Adipocyte (in vitro differentiated cells): ENCODE data around the gene DLST.
A peak's percentile ranks its signal among the peaks of the same experiment; 100 is the strongest.

Experiments
- DNase-seq: peaks from one replicate; pipeline ENCODE4 v3.0.0-alpha.2; 2015; ENCODE audit warnings: low read depth
- H3K27me3 ChIP-seq: replicated peaks from 2 replicates; pipeline ENCODE4 v1.7.0; 2013; ENCODE audit warnings: mild to moderate bottlenecking, low read length, moderate library complexity; ENCODE audit not compliant: control insufficient read depth, insufficient read depth
- H3K36me3 ChIP-seq: 2 replicates; pipeline ENCODE4 v1.7.0; 2013; ENCODE audit warnings: low read length, mild to moderate bottlenecking, moderate library complexity; ENCODE audit not compliant: control insufficient read depth, insufficient read depth, severe bottlenecking
- H3K4me1 ChIP-seq: 2 replicates; pipeline ENCODE4 v1.7.0; 2013; ENCODE audit warnings: mild to moderate bottlenecking, low read length, moderate library complexity; ENCODE audit not compliant: control insufficient read depth, insufficient read depth
- H3K4me3 ChIP-seq: 2 replicates; pipeline ENCODE4 v1.7.0; 2013; ENCODE audit warnings: mild to moderate bottlenecking, low read length, moderate library complexity
- H3K9ac ChIP-seq: 2 replicates; pipeline ENCODE4 v1.7.0; 2013; ENCODE audit warnings: mild to moderate bottlenecking, low read length, moderate library complexity
- H3K9me3 ChIP-seq: 2 replicates; pipeline ENCODE4 v1.7.0; 2013; ENCODE audit warnings: mild to moderate bottlenecking, low read length, moderate library complexity; ENCODE audit not compliant: control insufficient read depth

Gene DLST

GRCh38 chr14:74846968-74847665 lies 34.6 kb upstream of the DLST start:
- peak; percentile 69 for DNase-seq
- Histone ChIP-seq H3K9ac (no peak overlapping the region), H3K9me3 (no peaks in the 10 kb centered on the region), H3K4me1 (peaks cover 77% of the 10 kb centered on the region), H3K27me3 (no peaks in the 10 kb centered on the region), H3K36me3 (no peaks in the 10 kb centered on the region), H3K4me3 (no peak overlapping the region)

DNA sequence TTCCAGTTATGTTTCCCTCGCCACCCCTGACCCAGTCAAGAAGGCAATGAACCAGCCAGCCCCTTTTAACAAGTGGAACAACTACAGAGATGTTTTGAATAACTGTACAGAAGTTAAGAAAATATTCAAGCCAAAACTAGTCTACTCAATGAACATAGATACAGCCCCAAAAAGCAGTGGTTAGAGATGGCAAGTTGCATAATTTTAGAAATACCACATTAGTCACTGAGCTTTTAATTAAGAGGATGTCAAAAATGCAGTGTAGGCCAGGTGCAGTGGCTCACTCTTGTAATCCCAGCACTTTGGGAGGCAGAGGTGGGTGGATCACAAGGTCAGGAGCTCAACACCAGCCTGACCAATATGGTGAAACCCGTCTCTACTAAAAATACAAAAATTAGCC lies 32.9 kb upstream of the DLST start:
- peak; percentile 43 for DNase-seq
- no peaks in the 10 kb centered on the region for H3K27me3 ChIP-seq
- no peak overlapping the region for H3K4me3 ChIP-seq
- H3K9me3 ChIP-seq = no peaks in the 10 kb centered on the region
- peaks cover 83% of the 10 kb centered on the region for H3K4me1 ChIP-seq
- H3K9ac ChIP-seq = no peak overlapping the region
- no peaks in the 10 kb centered on the region for H3K36me3 ChIP-seq

DNA sequence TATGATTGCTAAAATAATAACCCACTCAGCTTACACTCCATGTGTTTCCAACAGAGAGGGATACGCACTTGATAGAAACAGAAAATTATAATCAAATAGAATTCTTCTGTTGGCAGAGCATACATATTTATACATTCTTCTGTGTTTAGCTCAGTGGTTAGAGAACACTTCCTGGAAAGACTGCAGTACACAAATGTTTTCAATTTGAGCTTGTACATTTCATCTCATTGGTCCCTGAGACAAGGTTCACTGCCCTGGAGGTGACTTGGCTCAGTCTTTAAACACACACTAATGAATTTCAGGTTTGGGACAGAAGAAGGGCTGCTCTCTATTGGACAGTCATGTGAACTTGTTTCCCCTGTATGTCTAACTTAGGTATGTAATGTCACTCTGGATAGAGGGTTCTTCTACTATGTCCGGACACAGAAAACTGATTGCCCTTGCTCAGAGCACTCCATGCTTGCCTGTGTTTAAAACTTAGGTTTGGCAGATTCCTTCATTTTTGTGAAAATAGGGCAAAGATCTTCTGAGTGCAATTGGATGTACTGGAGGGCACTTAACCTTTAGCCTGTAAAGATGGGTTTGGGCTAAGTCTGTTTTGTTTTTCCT lies 28.7 kb upstream of the DLST start:
- peak overlapping the region; percentile 62 for H3K4me3 ChIP-seq
- H3K9ac ChIP-seq = peak overlapping the region; percentile 48
- peaks cover 80% of the 10 kb centered on the region for H3K4me1 ChIP-seq
- no peaks in the 10 kb centered on the region for H3K9me3 ChIP-seq
- H3K36me3 ChIP-seq = no peaks in the 10 kb centered on the region
- no peaks in the 10 kb centered on the region for H3K27me3 ChIP-seq
- peak; percentile 95 for DNase-seq

DNA sequence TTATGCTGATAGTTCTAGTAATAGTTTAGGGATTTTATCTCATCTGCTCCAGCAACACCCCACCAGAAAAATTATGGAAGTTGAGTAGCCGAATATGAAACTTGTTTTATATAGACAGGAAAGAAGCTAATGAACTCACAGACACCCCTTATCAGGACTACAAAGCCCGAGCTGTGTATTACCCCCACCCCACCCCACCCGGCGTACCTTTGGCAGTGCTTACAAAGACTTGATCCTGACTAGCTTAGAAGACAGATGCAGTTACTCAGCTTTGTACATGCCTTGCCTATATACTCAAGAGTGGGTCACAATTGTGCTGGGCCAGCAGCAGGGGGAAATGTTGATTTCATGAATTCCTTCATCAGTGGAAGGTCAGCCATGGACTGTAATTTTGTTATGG lies 28.1 kb upstream of the DLST start:
- DNase-seq = no peak
- no peaks in the 10 kb centered on the region for H3K36me3 ChIP-seq
- H3K9ac ChIP-seq = peak overlapping the region; percentile 48
- peaks cover 78% of the 10 kb centered on the region for H3K4me1 ChIP-seq
- H3K4me3 ChIP-seq = peak overlapping the region; percentile 62
- no peaks in the 10 kb centered on the region for H3K27me3 ChIP-seq
- H3K9me3 ChIP-seq = no peaks in the 10 kb centered on the region

GRCh38 chr14:74855021-74855420 lies 26.7 kb upstream of the DLST start:
- DNase-seq = no peak
- H3K36me3 ChIP-seq = no peaks in the 10 kb centered on the region
- H3K4me3 ChIP-seq = peak overlapping the region; percentile 55
- no peaks in the 10 kb centered on the region for H3K27me3 ChIP-seq
- H3K9me3 ChIP-seq = no peaks in the 10 kb centered on the region
- H3K9ac ChIP-seq = peak overlapping the region; percentile 48
- H3K4me1 ChIP-seq = peaks cover 67% of the 10 kb centered on the region

- Histone ChIP-seq H3K4me3 (no peak overlapping the region), H3K27me3 (no peaks in the 10 kb centered on the region), H3K36me3 (no peaks in the 10 kb centered on the region), H3K9me3 (no peaks in the 10 kb centered on the region), H3K9ac (no peak overlapping the region), H3K4me1 (peaks cover 75% of the 10 kb centered on the region)
- no peak for DNase-seq
Observed at GRCh38 chr14:74855945-74856344, 25.8 kb upstream of the DLST start.

GRCh38 chr14:74856366-74856765 lies 25.4 kb upstream of the DLST start:
- no peak overlapping the region for H3K9ac ChIP-seq
- H3K27me3 ChIP-seq = no peaks in the 10 kb centered on the region
- H3K4me3 ChIP-seq = no peak overlapping the region
- H3K9me3 ChIP-seq = no peaks in the 10 kb centered on the region
- no peak for DNase-seq
- H3K36me3 ChIP-seq = no peaks in the 10 kb centered on the region
- peaks cover 75% of the 10 kb centered on the region for H3K4me1 ChIP-seq

GRCh38 chr14:74858022-74858421 lies 23.7 kb upstream of the DLST start:
- DNase-seq = peak; percentile 72
- H3K4me1 ChIP-seq = peaks cover 62% of the 10 kb centered on the region
- H3K27me3 ChIP-seq = no peaks in the 10 kb centered on the region
- H3K9ac ChIP-seq = no peak overlapping the region
- no peaks in the 10 kb centered on the region for H3K36me3 ChIP-seq
- H3K9me3 ChIP-seq = no peaks in the 10 kb centered on the region
- no peak overlapping the region for H3K4me3 ChIP-seq

GRCh38 chr14:74859757-74860552 lies 21.8 kb upstream of the DLST start:
- no peak for DNase-seq
- Histone ChIP-seq H3K27me3 (no peaks in the 10 kb centered on the region), H3K36me3 (no peaks in the 10 kb centered on the region), H3K9me3 (no peaks in the 10 kb centered on the region), H3K4me1 (peaks cover 43% of the 10 kb centered on the region), H3K9ac (peak overlapping the region; percentile 41), H3K4me3 (no peak overlapping the region)

DNA sequence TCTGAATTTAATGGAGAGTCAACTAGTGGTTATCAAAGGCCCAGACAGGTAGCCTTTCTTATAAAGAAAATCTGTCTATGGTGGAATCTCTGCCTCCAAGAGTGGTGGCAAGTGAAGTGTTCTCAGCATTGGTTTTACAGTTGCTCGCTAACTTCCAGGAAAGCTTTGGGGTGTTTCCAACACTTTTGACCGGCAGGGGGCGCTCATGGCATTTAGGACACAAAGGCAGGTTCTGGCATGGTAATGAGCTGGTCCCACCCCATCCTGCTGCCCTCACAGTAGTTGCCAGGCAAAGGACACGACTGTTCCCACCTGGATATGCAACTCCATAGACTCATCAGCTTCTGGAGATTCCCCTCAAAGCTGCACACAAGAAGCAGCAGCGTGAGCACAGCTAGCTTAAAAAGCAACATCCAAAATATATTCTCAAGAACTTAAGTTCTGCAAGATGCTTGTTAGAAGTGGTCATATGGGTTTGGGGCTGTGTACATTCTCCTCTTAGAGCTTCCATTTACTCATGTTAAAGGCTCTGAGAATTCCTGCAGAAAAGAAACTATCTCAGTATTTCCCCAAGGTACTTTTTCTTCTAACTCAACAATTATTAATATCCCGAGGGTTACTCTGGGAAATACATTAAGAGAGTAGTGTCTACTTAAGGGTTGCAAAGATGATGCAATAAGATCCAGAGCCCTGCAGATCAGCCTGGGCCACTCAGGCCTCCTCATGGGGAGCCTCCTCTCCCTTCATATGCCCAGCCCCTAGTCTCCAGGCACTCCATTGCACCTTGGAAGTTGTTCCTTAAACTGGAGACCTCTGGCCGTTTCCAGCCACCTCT lies 20.6 kb upstream of the DLST start:
- Histone ChIP-seq H3K9me3 (no peaks in the 10 kb centered on the region), H3K4me3 (no peak overlapping the region), H3K4me1 (peaks cover 31% of the 10 kb centered on the region), H3K9ac (peak overlapping the region; percentile 41), H3K36me3 (no peaks in the 10 kb centered on the region), H3K27me3 (no peaks in the 10 kb centered on the region)
- DNase-seq = peak; percentile 96

- H3K4me1 ChIP-seq = peaks cover 25% of the 10 kb centered on the region
Observed at GRCh38 chr14:74861734-74862090, 20.0 kb upstream of the DLST start.

More at GRCh38 chr14:74861734-74862090, 20.0 kb upstream of the DLST start:
- DNase-seq = no peak
- Histone ChIP-seq H3K9ac (no peak overlapping the region), H3K9me3 (no peaks in the 10 kb centered on the region), H3K27me3 (no peaks in the 10 kb centered on the region), H3K36me3 (no peaks in the 10 kb centered on the region), H3K4me3 (no peak overlapping the region)
